Heart left ventricle (tissue), 16 donors: ENCODE measurements around the gene TGFB1I1. TPM values are rescaled to one million over a fixed set of nuclear protein-coding genes. Genes with fewer than 3 reads are reported as not detected.
"Not testable (repeated sequence)": the region's sequence is repeated elsewhere in the genome, so short reads cannot be mapped to it uniquely, and the experiment has no call there.

ENCODE experiments used
- ATAC-seq, 4 donors: fragments of 200-7000 bp; cut with Tn5 transposase; one replicate each; pipeline ENCODE4 v1.9.1; 2020 to 2022; ENCODE audit warnings: moderate library complexity in 4 of 4, mild to moderate bottlenecking in 3 of 4, moderate number of reproducible peaks in 1 of 4
- DNase-seq, 5 donors: peaks; one replicate each; pipeline ENCODE4 v3.0.0-alpha.2; 2020
- H3K27ac ChIP-seq, 12 donors: fragments of 200-600 bp; sonication (generic) in 4 of 12; one replicate each; pipeline versions ENCODE4 v1.5.0 to v1.8.0; 2016 to 2022; ENCODE audit warnings: mild to moderate bottlenecking in 2 of 12
- H3K27me3 ChIP-seq, 9 donors: fragments of 200-600 bp; sonication (generic) in 2 of 9; one replicate each; pipeline versions ENCODE4 v1.5.1 to v1.8.0; 2016 to 2022; ENCODE audit warnings: mild to moderate bottlenecking in 3 of 9
- H3K36me3 ChIP-seq, 9 donors: fragments of 200-600 bp; sonication (generic) in 2 of 9; one replicate each; pipeline versions ENCODE4 v1.5.0 to v1.8.0; 2018 to 2022; ENCODE audit warnings: mild to moderate bottlenecking in 2 of 9
- H3K4me1 ChIP-seq, 12 donors: fragments of 200-600 bp; sonication (generic) in 4 of 12; one replicate each; pipeline versions ENCODE4 v1.5.0 to v1.8.0; 2016 to 2022; ENCODE audit warnings: mild to moderate bottlenecking in 3 of 12
- H3K4me3 ChIP-seq, 12 donors: fragments of 200-600 bp; sonication (generic) in 4 of 12; one replicate each; pipeline versions ENCODE4 v1.5.0 to v1.8.0; 2017 to 2022; ENCODE audit warnings: mild to moderate bottlenecking in 9 of 12, moderate library complexity in 4 of 12
- H3K9me3 ChIP-seq, 12 donors: fragments of 200-600 bp; sonication (generic) in 4 of 12; one replicate each; pipeline versions ENCODE4 v1.5.0 to v1.8.0; 2016 to 2022; ENCODE audit warnings: mild to moderate bottlenecking in 1 of 12
- POLR2A ChIP-seq, 2 donors: fragments of 450-650 bp; IDR thresholded peaks; one replicate each; pipeline ENCODE4 v1.6.1; 2017; ENCODE audit warnings: antibody characterized with exemption in 2 of 2, mild to moderate bottlenecking in 2 of 2, moderate library complexity in 2 of 2
- WGBS, 4 donors: extraction: QIAGEN DNeasy Blood & Tissue Kit in 2 of 4; methylation state at CpG; one replicate each; pipeline versions ENCODE4 v1.1.5 to v1.1.7; 2013 to 2018; 5-methylcytosine and 5-hydroxymethylcytosine counted together
- intact Hi-C, 10 donors: fragments of 100-400 bp; cut with DNase I; formaldehyde crosslinking; loops; one replicate each; pipeline versions ENCODE4 v1.11.1 to v1.14.2; 2022
- polyA plus RNA-seq, 2 donors: library from polyadenylated mRNA; stranded (reverse); fragments of 200-250 nt; gene quantifications; one replicate each; pipeline ENCODE4 v1.2.3, GENCODE V29; 2013
- total RNA-seq, 9 donors: library from RNA; depleted of rRNA in 2 of 9; stranded (reverse); fragments of >200 nt in 2 of 9; fragmentation: NEBNext Ultra II Directional in 3 of 9; extraction: Animal tissue kit (Norgen Biotek cat#: 25700) in 3 of 9; gene quantifications; one replicate each; pipeline versions ENCODE4 v1.1.0 to v1.2.4, GENCODE V29; 2016 to 2023
- TF ChIP-seq, protein P1 (sequence below), 12 donors: fragments of 200-600 bp; sonication (generic) in 4 of 12; IDR thresholded peaks; one replicate each; pipeline versions ENCODE4 v1.5.0 to v1.8.0; 2018 to 2022; ENCODE audit warnings: antibody characterized with exemption in 12 of 12, mild to moderate bottlenecking in 5 of 12
- donor health status: ischemic (EF 13 %, LVEDD 7.1; RV severe dilation, severe dysfunction).
- donor health status: healthy with polysubstance abuse.
- donor health status: DM: no; HTN: yes; CAD: no.
- donor health status: DM: no; HTN: no; CAD: no.
- donor health status: ischemic (EF 25% LVEDD 6.9; RV normal size, moderate dysfunction).
- donor health status: ischemic (EF 25% LVEDD 5.7; RV mildly dilated, moderate dysfunction).
- donor health status: healthy.
- donor health status: DM: yes; HTN: yes; CAD: no.
- donor health status: ischemic (EF 35%, LVEDD 5.7; RV mildly dilated, moderate dysfunction).
- donor health status: nonischemic (EF 11% LVEDD 7.7; RV severe dilation, severe dysfunction).
- donor health status: DM: yes; HTN: yes; CAD: no.
- donor health status: PGD.
- donor health status: ischemic (EF 29% LVEDD 5.4; RV normal size, mild dysfunction).
- donor health status: nonischemic (EF 23%, LVEDD 6.1; RV moderate dilation, normal function).

TGFB1I1 gene
- total and polyA plus RNA-seq, 11 donors = 12.9 to 37.7 (median 19.5) TPM

GRCh38 chr16:31436221-31437045 is 35.5 kb upstream of the TGFB1I1 start:
- DNase-seq (no peak), ATAC-seq (no peak)

DNA sequence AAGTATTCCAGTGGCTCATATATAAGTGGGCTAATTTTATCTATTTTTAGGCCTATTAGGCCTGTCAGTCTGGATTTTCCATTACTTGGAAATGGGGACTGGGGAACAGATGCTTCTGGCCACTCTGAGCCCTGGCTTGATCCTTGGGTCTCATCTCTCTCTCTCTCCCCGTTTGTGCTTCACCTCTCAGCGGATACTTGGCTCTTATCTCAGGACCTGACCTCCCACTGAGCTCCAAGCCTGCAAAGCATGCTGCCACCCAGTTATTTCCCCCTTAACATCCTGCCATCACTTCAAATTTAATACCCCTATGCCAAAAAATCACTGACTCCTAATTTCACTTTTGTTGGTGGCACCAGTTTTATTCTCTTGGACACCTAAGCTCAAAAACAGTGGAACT is 33.5 kb upstream of the TGFB1I1 start:
- no peak for ATAC-seq
- H3K27me3 ChIP-seq = no peaks in the 10 kb centered on the region
- peak overlapping the region in 3 of 12 donors; percentile 10 to 30 (median 18) for H3K27ac ChIP-seq
- intact Hi-C loops = no loop called here
- no peak for DNase-seq
- H3K36me3 ChIP-seq = peaks cover 0 to 7% (median 0%) of the 10 kb centered on the region in 9 donors
- H3K4me1 ChIP-seq = peaks cover 0 to 29% (median 11%) of the 10 kb centered on the region in 12 donors
- H3K9me3 ChIP-seq = no peaks in the 10 kb centered on the region
- no peak for TF ChIP-seq POLR2A (IDR thresholded peaks at IDR 0.05)
- TF ChIP-seq, protein P1, sequence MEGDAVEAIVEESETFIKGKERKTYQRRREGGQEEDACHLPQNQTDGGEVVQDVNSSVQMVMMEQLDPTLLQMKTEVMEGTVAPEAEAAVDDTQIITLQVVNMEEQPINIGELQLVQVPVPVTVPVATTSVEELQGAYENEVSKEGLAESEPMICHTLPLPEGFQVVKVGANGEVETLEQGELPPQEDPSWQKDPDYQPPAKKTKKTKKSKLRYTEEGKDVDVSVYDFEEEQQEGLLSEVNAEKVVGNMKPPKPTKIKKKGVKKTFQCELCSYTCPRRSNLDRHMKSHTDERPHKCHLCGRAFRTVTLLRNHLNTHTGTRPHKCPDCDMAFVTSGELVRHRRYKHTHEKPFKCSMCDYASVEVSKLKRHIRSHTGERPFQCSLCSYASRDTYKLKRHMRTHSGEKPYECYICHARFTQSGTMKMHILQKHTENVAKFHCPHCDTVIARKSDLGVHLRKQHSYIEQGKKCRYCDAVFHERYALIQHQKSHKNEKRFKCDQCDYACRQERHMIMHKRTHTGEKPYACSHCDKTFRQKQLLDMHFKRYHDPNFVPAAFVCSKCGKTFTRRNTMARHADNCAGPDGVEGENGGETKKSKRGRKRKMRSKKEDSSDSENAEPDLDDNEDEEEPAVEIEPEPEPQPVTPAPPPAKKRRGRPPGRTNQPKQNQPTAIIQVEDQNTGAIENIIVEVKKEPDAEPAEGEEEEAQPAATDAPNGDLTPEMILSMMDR (IDR thresholded peaks at IDR 0.05) = no peak
- no peak overlapping the region for H3K4me3 ChIP-seq
- 24 to 36% (median 24%) methylated on average over 2 of the region's 2 CpGs for WGBS, 4 donors

More at GRCh38 chr16:31436221-31437045, 35.5 kb upstream of the TGFB1I1 start:
- no peaks in the 10 kb centered on the region for H3K27me3 ChIP-seq
- H3K27ac ChIP-seq = no peak overlapping the region
- H3K4me1 ChIP-seq = peaks cover 0 to 31% (median 6%) of the 10 kb centered on the region in 12 donors
- 86 to 93% (median 93%) methylated on average over 32 to 44 of the region's 44 CpGs for WGBS, 4 donors
- TF ChIP-seq, protein P1 (IDR thresholded peaks at IDR 0.05) = no peak
- TF ChIP-seq POLR2A (IDR thresholded peaks at IDR 0.05) = no peak
- no peaks in the 10 kb centered on the region for H3K9me3 ChIP-seq
- intact Hi-C loops = no loop called here
- H3K4me3 ChIP-seq = no peak overlapping the region
- H3K36me3 ChIP-seq = peaks cover 0 to 7% (median 0%) of the 10 kb centered on the region in 9 donors

- ATAC-seq, H3K4me3 ChIP-seq, H3K36me3 ChIP-seq, intact Hi-C loops, H3K9me3 ChIP-seq, DNase-seq, H3K27me3 ChIP-seq: not testable (repeated sequence)
- 58 to 70% (median 65%) methylated on average over 3 to 4 of the region's 4 CpGs for whole genome bisulfite sequencing, 4 donors
- Histone ChIP-seq H3K4me1 (peaks cover 0 to 29% (median 11%) of the 10 kb centered on the region in 12 donors), H3K27ac (peak overlapping the region in 1 of 12 donors; percentile 54)
These were observed 32.9 kb upstream of the TGFB1I1 start for GRCh38 chr16:31439023-31439422.

GRCh38 chr16:31439519-31439918 is 32.4 kb upstream of the TGFB1I1 start:
- H3K36me3 ChIP-seq = peaks cover 0 to 7% (median 0%) of the 10 kb centered on the region in 9 donors
- ATAC-seq = no peak
- H3K27ac ChIP-seq = peak overlapping the region in 1 of 12 donors; percentile 54
- no peaks in the 10 kb centered on the region for H3K9me3 ChIP-seq
- intact Hi-C loops = no loop called here
- WGBS, 4 donors = 49 to 74% (median 57%) methylated on average over 3 of the region's 3 CpGs
- no peak overlapping the region for H3K4me3 ChIP-seq
- no peak for DNase-seq
- TF ChIP-seq POLR2A (IDR thresholded peaks at IDR 0.05) = no peak
- TF ChIP-seq, protein P1 (IDR thresholded peaks at IDR 0.05) = no peak
- H3K4me1 ChIP-seq = peaks cover 0 to 29% (median 11%) of the 10 kb centered on the region in 12 donors
- H3K27me3 ChIP-seq = no peaks in the 10 kb centered on the region
